HG02678 (cell line): Measurements from ENCODE around the gene ACP4.
"Not testable (repeated sequence)": the region's sequence is repeated elsewhere in the genome, so short reads cannot be mapped to it uniquely, and the experiment has no call there.

Experiments
- ATAC-seq: cut with Tn5 transposase; IDR thresholded peaks from one replicate; pipeline ENCODE4 v1.9.1; 2021; ENCODE audit warnings: mild to moderate bottlenecking, moderate library complexity; ENCODE audit not compliant: unreplicated experiment

ACP4 gene, protein sequence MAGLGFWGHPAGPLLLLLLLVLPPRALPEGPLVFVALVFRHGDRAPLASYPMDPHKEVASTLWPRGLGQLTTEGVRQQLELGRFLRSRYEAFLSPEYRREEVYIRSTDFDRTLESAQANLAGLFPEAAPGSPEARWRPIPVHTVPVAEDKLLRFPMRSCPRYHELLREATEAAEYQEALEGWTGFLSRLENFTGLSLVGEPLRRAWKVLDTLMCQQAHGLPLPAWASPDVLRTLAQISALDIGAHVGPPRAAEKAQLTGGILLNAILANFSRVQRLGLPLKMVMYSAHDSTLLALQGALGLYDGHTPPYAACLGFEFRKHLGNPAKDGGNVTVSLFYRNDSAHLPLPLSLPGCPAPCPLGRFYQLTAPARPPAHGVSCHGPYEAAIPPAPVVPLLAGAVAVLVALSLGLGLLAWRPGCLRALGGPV

DNA sequence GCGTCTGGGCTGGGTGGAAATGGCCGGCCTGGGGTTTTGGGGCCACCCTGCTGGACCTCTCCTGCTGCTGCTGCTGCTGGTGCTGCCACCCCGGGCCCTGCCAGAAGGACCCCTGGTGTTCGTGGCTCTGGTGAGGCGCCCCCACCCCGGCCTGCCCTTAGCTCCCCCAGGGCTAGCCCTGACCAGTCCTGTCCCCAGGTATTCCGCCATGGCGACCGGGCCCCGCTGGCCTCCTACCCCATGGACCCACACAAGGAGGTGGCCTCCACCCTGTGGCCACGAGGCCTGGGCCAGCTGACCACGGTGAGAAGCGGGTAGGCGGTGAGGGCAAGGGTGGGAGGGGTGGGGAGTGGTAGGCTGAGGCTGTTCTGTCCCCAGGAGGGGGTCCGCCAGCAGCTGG is at the start of gene ACP4:
Gene ACP4, plus strand, starts transcription at position 20 of the 400 bp plus-strand sequence. Its CDS starts 0 bp downstream, at position 20.
- ATAC-seq = no peak

DNA sequence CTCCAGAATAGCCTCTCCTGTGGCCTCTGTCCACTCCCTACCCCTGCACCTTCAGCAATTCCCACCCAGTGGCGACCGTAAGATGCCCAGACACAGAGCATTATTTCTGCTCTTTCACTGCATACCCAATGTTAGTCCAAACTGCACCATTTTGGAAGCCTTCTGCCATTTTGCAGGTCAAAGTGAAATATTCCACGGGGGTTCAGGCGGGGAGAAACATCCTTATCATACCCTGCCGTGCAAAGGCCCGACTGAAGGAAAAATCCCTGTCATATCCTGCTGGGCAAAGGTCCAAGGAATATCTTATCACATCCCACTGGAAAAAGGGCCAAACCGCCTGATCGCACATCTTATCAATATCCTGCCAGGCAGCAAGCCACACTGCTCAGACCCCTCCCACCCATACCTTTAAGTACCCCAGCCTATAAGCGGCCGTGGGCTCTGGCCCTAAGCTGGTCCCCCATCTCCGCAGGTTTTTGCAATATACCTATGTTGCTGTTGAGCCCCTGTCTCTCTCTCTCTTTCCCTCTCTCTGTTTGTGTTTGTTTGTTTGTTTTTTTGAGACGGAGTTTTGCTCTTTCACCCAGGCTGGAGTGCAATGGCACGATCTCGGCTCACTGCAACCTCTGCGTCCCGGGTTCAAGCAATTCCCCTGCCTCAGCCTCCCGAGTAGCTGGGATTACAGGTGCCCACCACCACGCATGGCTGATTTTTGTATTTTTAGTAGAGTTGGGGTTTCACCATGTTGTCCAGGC is 48.9 kb upstream of the ACP4 start:
- no peak for ATAC-seq

DNA sequence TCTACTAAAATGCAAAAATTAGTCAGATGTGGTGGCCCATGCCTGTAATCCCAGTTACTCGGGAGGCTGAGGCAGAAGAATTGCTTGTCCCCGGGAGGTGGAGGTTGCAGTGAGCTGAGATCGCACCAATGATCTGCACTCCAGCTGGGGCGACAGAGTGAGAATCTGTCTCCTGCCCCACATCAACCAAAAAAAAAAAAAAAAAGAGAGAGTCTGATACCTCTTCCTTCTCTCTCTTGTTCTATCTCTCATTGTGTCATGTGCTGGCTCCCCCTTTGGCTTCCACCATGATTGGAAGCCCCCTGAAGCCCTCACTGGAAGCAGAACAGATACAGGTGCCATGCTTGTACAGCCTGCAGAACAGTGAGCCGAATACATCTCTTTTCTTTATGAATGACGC is 46.7 kb upstream of the ACP4 start:
- ATAC-seq = no peak

DNA sequence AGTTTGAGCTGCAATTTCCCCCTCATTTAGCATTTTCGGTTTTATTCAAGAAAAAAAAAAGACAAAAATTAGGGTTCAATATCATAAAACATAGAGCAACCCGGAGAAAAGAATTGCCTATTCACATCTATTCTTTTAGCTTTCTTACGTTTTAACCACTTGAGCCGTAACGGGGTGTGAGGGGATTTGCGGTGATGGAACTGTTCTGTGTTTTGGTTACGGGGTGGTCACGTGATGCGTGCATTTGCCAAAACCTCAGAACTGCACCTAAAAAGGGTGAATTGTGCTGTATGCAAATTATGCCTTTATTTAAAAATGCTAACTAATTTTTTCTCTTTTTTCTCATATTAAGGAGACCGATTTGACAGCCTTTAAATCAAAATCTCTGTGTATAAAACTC is 45.0 kb upstream of the ACP4 start:
- ATAC-seq = no peak

DNA sequence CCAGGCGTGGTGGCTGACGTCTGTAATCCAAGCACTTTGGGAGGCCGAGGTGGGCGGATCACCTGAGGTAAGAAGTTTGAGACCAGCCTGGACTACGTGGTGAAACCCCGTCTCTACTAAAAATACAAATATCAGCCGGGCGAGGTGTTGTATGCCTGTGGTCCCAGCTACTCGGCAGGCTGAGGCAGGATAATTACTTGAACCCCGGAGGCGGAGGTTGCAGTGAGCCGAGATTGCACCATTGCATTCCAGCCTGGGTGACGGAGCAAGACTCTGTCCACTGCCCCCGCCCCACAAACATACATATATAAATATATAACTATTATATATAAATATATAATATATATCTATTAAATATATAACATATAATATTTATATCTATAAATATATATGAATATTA is 43.1 kb upstream of the ACP4 start:
- ATAC-seq = not testable (repeated sequence)

DNA sequence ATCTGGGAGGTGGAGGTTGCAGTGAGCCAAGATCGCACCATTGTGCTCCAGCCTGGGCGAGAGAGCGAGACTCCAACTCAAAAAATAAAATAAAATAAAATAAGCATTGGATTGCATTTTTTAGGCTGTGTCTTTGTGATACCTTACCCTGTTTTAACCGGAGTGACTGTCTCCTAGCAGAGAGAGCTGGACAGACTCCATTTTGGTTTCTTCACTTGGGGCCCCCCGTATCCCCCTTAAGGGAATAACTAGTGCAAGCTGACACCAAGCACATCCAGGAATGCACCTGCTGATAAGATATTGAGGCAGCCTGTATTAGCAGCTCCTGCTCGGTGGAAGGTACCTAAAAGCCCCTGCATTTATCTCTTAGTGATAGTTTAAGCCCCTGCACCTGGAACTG is 40.7 kb upstream of the ACP4 start:
- ATAC-seq = no peak

DNA sequence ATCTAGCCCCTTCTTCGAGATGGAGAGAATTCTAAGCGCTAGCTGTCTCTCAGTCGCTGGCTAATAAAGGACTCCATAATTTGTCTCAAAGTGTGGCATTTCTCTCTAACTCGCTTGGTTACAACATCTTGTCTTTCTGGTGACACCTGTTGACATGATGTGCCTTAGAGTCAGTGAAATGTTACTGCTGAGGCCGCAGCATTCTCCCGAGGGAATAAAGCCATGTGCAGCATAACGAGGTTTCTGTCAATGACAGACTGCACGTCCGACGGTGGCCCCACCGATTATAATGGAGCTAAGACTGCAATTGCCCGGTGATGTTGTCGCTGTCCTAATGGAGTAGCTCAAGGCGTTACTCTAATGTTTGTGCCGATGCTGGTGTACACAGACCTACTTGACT is 40.2 kb upstream of the ACP4 start:
- no peak for ATAC-seq

DNA sequence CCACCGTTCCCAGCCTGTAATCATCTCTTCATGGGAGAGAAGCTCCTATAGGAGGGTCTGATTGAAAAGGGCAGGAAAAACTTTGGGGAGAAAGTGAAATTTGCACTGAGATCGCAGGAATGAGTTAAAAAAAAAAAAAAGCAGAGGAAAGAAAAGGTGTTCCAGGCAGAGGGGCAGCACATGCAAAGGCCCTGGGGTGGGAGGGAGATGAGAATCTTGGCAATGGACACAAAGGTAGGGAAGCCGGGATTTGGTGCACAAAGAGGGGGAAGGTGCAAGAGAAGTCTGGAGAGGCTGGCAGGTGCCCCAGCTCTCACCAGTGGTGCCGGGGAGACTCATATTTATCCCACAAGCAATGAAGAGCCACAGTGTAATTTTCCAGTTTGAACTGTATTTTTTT is 36.3 kb upstream of the ACP4 start:
- no peak for ATAC-seq

DNA sequence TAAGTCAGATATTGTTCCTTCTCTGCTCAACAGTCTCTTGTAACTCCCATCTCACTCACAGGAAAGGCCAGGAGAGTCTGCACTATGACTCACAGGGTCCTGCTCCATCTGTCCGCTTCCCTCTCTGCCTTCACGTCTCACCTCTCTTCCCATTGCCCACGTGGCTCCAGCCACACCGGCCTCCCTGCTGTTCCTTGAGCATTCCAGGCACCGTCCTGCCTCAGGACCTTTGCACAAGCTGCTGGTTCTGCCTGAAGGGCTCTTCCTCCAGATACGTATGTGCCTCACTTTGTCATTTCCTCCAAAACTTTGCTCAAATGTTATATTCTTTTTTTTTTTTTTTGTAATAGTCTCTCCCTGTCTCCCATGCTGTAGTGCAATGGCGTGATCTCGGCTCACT is 34.0 kb upstream of the ACP4 start:
- ATAC-seq = not testable (repeated sequence)

DNA sequence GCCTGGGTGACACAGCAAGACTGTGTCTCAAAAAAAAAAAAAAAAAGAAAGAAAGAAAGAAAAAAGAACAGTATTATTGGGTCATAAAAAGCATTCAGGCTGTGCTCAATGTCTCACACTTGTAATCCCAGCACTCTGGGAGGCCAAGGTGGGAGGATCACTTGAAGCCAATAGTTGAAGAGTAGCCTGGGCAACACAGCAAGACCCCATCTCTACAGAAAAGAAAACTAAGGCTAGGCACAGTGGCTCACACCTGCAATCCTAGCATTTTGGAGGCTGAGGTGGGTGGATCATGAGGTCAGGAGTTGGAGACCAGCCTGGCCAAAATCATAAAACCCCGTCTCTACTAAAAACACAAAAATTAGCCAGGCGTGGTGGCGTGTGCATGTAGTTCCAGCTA is 32.6 kb upstream of the ACP4 start:
- not testable (repeated sequence) for ATAC-seq

DNA sequence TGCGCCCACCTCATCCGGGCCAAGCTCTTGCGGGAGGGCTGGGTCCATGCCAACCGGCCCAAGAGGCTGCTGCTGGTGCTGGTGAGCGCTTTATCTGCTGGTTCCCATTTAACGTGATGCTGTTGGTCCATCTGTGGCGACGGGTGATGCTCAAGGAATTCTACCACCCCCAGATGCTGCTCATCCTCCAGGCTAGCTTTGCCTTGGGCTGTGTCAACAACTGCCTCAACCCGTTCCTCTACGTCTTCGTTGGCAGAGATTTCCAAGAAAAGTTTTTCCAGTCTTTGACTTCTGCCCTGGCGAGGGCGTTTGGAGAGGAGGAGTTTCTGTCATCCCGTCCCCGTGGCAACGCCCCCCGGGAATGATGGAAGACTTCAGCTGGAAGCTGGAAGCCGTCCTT is 31.1 kb upstream of the ACP4 start:
- ATAC-seq = not testable (repeated sequence)

DNA sequence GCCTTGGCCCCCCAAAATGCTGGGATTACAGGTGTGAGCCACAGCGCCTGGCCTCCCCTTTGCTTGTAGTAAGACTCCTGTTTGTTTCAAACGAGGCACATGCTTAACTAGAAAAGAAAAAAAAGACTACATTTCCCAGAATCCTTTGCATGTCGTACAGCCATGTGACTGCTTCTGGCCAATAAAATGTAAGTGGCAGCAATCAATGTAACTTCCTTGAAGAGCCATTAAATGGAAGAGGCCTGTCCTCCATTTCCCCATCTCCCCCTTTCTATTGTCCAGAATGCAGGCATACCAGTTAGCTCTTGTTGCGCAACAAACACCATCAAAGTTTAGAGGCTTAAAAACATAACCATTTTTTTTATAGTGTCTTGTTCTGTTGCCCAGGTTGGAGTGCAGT is 30.3 kb upstream of the ACP4 start:
- no peak for ATAC-seq

DNA sequence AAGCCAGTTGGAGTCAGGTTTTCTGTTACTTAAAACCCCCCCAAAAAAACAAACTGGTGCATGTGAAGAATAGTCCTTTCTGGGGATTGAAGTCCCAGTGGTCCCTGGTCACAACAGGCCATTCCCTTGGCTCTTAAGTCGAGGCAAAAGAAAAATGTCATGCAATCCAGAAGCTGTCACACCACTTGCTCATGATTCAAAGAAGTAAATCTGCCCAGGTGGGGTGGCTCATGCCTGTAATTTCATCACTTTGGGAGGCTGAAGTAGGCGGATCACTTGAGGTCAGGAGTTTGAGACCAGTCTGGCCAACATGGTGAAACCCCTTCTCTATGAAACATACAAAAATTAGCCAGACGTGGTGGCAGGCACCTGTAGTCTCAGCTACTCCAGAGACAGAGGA is 28.7 kb upstream of the ACP4 start:
- not testable (repeated sequence) for ATAC-seq

DNA sequence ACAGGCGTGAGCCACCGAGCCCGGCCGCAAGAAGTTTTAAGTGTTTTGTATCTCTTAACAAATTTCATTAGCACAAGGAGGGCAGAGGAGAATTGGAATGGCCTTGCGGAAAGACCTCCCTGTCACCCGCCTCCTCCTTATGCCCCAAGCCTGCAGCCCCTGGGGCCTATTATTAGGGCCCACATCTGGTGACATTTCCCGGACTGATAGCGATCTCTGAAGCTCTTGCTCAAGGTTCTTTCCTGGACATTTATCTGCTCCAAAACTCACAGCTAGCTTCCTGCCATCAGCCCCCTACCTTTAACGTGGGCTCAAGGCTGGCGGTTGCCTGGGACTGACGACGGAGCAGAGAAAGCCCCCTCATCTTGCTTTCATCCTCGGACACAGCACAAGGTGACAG is 26.7 kb upstream of the ACP4 start:
- not testable (repeated sequence) for ATAC-seq

DNA sequence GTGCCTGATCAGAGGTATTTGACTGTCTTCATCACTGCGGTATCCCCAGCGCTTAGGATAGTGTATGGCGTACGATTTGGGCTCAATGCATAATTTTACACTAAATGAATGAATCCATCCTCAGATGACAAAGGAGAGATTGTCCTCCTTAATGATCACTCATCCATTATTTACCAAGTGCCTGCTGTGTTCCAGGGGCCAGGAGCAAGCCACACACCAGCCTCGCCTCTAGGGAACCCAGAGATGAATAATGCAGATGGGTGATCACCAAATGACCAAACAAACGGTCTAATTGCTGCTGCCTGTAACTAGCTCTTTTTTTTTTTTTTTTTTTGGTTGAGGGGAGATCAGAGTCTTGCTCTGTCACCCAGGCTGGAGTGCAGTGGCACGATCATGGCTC is 25.8 kb upstream of the ACP4 start:
- ATAC-seq = no peak

DNA sequence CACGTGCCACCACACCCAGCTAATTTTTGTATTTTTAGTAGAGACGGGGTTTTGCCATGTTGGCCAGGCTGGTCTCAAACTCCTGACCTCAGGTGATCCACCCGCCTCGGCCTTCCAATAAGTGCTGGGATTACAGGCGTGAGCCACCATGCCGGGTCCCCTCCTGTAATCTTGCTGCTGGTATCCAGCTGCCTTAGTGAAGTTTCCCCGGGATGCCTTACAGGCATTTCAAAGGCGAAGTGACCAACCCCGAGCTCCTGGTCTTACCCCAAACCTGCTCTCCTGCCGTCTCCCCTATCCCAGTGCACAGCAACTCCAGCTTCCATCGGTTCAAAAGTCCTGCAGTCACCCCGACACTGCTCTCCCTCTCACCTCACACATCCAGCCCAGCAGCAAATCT is 23.5 kb upstream of the ACP4 start:
- not testable (repeated sequence) for ATAC-seq

DNA sequence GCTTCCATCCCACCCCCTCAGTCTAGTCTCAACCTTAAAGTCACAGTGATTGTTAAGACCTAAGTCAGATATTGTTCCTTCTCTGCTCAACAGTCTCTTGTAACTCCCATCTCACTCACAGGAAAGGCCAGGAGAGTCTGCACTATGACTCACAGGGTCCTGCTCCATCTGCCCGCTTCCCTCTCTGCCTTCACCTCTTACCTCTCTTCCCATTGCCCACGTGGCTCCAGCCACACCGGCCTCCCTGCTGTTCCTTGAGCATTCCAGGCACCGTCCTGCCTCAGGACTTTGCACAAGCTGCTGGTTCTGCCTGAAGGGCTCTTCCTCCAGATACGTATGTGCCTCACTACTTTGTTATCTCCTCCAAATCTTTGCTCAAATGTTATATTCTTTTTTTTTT is 23.0 kb upstream of the ACP4 start:
- not testable (repeated sequence) for ATAC-seq

DNA sequence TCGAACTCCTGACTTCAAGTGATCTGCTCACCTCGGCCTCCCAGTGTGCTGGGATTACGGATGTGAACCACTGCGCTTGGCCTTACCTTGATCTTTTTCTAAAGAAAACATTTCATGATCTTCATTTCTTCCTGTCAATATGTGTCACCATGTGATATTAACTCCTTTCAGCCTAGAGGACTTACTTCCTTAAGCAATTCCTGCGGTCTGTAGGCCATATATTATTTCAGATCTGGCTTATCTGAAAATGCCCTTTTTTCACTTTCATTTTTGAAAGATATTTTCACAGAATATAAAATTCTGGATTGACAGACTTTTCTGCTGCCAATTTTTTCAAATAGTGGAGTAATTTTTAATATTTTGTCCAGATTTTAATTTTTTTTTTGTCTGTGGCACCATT is 21.9 kb upstream of the ACP4 start:
- ATAC-seq = no peak

DNA sequence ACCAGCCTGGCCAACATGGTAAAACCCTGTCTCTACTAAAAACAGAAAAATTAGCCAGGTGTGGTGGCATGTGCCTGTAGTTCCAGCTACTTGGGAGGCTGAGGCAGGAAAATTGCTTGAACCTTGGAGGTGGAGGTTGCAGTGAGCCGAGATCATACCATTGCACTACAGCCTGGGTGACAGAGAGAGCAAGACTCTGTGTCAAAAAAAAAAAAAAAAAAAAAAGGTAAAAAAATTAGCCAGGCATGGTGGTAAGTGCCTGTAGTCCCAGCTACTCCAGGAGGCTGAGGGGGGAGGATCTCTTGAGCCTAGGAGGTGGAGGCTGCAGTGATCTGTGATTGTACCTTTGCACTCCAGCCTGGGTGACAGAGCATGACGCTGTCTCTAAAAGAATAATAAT is 20.1 kb upstream of the ACP4 start, which contains the start of gene GPR32:
Gene GPR32, plus strand, starts transcription at position 301 of the 400 bp plus-strand sequence. CDS start 137 bp downstream, outside the sequence.
- not testable (repeated sequence) for ATAC-seq

DNA sequence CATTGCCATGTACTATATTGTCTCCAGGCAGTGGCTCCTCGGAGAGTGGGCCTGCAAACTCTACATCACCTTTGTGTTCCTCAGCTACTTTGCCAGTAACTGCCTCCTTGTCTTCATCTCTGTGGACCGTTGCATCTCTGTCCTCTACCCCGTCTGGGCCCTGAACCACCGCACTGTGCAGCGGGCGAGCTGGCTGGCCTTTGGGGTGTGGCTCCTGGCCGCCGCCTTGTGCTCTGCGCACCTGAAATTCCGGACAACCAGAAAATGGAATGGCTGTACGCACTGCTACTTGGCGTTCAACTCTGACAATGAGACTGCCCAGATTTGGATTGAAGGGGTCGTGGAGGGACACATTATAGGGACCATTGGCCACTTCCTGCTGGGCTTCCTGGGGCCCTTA is 19.3 kb upstream of the ACP4 start:
- ATAC-seq = no peak

DNA sequence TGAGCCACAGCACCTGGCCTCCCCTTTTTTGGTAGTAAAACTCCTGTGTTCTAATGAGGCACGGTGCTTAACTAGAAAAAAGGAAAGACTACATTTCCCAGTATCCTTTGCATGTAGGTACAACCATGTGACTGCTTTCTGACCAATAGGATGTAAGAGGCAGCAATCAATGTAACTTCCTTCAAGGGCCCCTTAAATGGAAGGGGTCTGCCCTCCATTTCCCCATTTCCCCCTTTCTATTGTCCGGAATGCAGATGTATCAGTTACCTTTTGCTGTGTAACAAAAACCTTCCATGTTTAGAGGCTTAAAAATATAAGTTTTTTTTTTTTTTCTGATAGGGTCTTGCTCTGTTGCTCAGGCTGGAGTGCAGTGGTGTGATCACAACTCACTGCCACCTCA is 17.7 kb upstream of the ACP4 start:
- no peak for ATAC-seq

DNA sequence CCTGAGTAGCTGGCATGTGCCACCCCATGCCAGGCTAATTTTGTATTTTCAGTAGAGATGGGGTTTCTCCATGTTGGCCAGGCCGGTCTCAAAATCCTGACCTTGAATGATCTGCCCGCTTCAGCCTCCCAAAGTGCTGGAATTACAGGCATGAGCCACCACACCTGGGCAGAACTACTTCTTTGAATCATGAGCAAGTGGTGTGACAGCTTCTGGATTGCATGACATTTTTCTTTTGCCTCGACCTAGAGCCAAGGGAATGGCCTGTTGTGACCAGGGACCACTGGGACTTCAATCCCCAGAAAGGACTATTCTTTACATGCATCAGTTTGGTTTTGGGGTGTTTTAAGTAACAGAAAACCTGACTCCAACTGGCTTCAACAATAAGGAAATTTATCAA is 17.3 kb upstream of the ACP4 start:
- ATAC-seq = not testable (repeated sequence)
